ENCODE results near the gene GTPBP4. TPM values are rescaled to one million over a fixed set of nuclear protein-coding genes. Genes with fewer than 3 reads are reported as not detected.

Gene GTPBP4
- polyA plus RNA-seq, 1 donor (not counting 4 experiments of a cell fraction or from before 2014, with no cell fraction given): 70.4 TPM

DNA sequence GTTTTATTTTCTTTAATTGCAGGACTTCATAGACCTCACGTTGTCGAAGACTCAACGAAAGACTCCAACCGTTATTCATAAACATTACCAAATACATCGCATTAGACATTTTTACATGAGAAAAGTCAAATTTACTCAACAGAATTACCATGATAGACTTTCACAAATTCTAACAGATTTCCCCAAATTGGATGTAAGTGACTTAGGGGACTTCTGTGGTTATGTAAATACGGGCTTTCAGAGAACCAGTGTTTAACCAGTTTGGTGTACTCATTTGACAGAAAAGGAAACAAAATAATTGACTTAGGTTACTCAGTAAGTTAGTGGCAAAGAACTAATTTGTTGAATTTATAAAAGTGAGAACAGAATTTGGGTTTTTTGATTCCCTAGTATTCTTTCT is 4.2 kb downstream of the GTPBP4 start:
- H3K9ac ChIP-seq (ENCODE audit: control insufficient read depth, extremely low read depth, insufficient read depth, low read length): no peak overlapping the region
- DNase-seq (ENCODE audit: low read depth, low spot score): no peak
- no peak overlapping the region for H3K4me3 ChIP-seq (ENCODE audit: control insufficient read depth in 2 of 3, extremely low read depth in 1 of 3, insufficient read depth in 2 of 3, low read depth in 1 of 3, low read length in 3 of 3)
- H3K4me1 ChIP-seq (ENCODE audit: control insufficient read depth, extremely low read depth, insufficient read depth, low read length): peaks cover 17% of the 10 kb centered on the region
- peaks cover 23 to 61% of the 10 kb centered on the region in 2 experiments for H3K36me3 ChIP-seq (ENCODE audit: control insufficient read depth in 2 of 2, extremely low read depth in 1 of 2, insufficient read depth in 2 of 2, low read length in 2 of 2)
- no peak overlapping the region for H2AFZ ChIP-seq (ENCODE audit: control insufficient read depth, low read length)
- no peaks in the 10 kb centered on the region for H3K9me3 ChIP-seq (ENCODE audit: control insufficient read depth, low read depth, low read length)
- no peak for TF ChIP-seq EZH2 (IDR thresholded peaks at IDR 0.05; ENCODE audit: low read length)
- TF ChIP-seq, protein P1, sequence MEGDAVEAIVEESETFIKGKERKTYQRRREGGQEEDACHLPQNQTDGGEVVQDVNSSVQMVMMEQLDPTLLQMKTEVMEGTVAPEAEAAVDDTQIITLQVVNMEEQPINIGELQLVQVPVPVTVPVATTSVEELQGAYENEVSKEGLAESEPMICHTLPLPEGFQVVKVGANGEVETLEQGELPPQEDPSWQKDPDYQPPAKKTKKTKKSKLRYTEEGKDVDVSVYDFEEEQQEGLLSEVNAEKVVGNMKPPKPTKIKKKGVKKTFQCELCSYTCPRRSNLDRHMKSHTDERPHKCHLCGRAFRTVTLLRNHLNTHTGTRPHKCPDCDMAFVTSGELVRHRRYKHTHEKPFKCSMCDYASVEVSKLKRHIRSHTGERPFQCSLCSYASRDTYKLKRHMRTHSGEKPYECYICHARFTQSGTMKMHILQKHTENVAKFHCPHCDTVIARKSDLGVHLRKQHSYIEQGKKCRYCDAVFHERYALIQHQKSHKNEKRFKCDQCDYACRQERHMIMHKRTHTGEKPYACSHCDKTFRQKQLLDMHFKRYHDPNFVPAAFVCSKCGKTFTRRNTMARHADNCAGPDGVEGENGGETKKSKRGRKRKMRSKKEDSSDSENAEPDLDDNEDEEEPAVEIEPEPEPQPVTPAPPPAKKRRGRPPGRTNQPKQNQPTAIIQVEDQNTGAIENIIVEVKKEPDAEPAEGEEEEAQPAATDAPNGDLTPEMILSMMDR (optimal IDR thresholded peaks at IDR 0.05 in 1 of 3, IDR thresholded peaks at IDR 0.05 in 1 of 3, conservative IDR thresholded peaks at IDR 0.05 in 1 of 3; ENCODE audit: extremely low read depth in 1 of 3, insufficient read depth in 2 of 3, low read length in 3 of 3): no peak
- dilution Hi-C loops (cut with MboI; ENCODE audit: extremely low pct_ligation_motif_present, low sequenced_read_pairs): no loop called here
- no peak overlapping the region for H3K27ac ChIP-seq (ENCODE audit: control insufficient read depth, insufficient read depth, low read length)
- FAIRE-seq: no peak
- H3K79me2 ChIP-seq (ENCODE audit: control insufficient read depth, insufficient read depth, low read length): peaks cover 82% of the 10 kb centered on the region
- H4K20me1 ChIP-seq (ENCODE audit: control insufficient read depth, extremely low read depth, insufficient read depth, low read length): peaks cover 25% of the 10 kb centered on the region
- H3K27me3 ChIP-seq (ENCODE audit: control insufficient read depth, extremely low read depth, insufficient read depth, low read length): no peaks in the 10 kb centered on the region
- H3K4me2 ChIP-seq (ENCODE audit: control insufficient read depth, extremely low read depth, insufficient read depth, low read depth, low read length): no peak overlapping the region
- no peaks in the 10 kb centered on the region for H3K9me1 ChIP-seq (ENCODE audit: control insufficient read depth, extremely low read depth, insufficient read depth, low read length)

DNA sequence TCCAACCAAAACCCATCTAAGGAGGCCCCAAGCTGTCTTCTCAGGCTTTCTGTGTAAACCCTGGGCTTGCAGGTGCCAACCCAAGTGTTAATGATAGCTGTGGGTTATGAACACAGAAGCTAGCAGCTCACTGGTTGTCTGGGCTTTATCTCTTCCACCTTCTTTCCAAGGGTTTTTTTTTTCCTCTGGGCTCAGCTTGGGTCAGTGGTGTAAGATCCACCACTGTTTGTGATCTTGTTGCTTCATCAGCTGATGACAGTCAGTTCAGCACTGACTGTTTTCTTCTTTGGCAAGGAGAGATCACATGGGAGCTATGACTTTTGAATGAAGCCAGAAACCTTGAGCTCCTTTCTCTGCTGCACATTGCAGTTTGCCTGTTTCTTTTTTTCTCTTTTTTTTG is 4.6 kb downstream of the GTPBP4 start:
- no peak for DNase-seq (ENCODE audit: low read depth, low spot score)
- peaks cover 25% of the 10 kb centered on the region for H4K20me1 ChIP-seq (ENCODE audit: control insufficient read depth, extremely low read depth, insufficient read depth, low read length)

More for the DNA sequence above, 4.6 kb downstream of the GTPBP4 start:
- Histone ChIP-seq H3K9ac (ENCODE audit: control insufficient read depth, extremely low read depth, insufficient read depth, low read length) (no peak overlapping the region), H2AFZ (ENCODE audit: control insufficient read depth, low read length) (no peak overlapping the region), H3K27me3 (ENCODE audit: control insufficient read depth, extremely low read depth, insufficient read depth, low read length) (no peaks in the 10 kb centered on the region), H3K36me3 (ENCODE audit: control insufficient read depth in 2 of 2, extremely low read depth in 1 of 2, insufficient read depth in 2 of 2, low read length in 2 of 2) (peaks cover 25 to 65% of the 10 kb centered on the region in 2 experiments), H3K4me1 (ENCODE audit: control insufficient read depth, extremely low read depth, insufficient read depth, low read length) (peaks cover 16% of the 10 kb centered on the region), H3K27ac (ENCODE audit: control insufficient read depth, insufficient read depth, low read length) (no peak overlapping the region), H3K79me2 (ENCODE audit: control insufficient read depth, insufficient read depth, low read length) (peaks cover 82% of the 10 kb centered on the region), H3K4me3 (ENCODE audit: control insufficient read depth in 2 of 3, extremely low read depth in 1 of 3, insufficient read depth in 2 of 3, low read depth in 1 of 3, low read length in 3 of 3) (no peak overlapping the region), H3K9me1 (ENCODE audit: control insufficient read depth, extremely low read depth, insufficient read depth, low read length) (no peaks in the 10 kb centered on the region), H3K9me3 (ENCODE audit: control insufficient read depth, low read depth, low read length) (no peaks in the 10 kb centered on the region), H3K4me2 (ENCODE audit: control insufficient read depth, extremely low read depth, insufficient read depth, low read depth, low read length) (no peak overlapping the region)
- dilution Hi-C loops (cut with MboI; ENCODE audit: extremely low pct_ligation_motif_present, low sequenced_read_pairs): no loop called here
- no peak for FAIRE-seq
- no peak for TF ChIP-seq EZH2 (IDR thresholded peaks at IDR 0.05; ENCODE audit: low read length)
- TF ChIP-seq, protein P1 (optimal IDR thresholded peaks at IDR 0.05 in 1 of 3, IDR thresholded peaks at IDR 0.05 in 1 of 3, conservative IDR thresholded peaks at IDR 0.05 in 1 of 3; ENCODE audit: extremely low read depth in 1 of 3, insufficient read depth in 2 of 3, low read length in 3 of 3): no peak
